ENCODE measurements around the gene DLG2.
"Not testable (repeated sequence)": the region's sequence is repeated elsewhere in the genome, so short reads cannot be mapped to it uniquely, and the experiment has no call there.

The DLG2 gene

GRCh38 chr11:84836371-84836770 lies 790.8 kb downstream of the DLG2 start:
- no peak for DNase-seq (ENCODE audit: low spot score)

- DNase-seq (ENCODE audit: low spot score) = no peak
These were observed 793.6 kb downstream of the DLG2 start for GRCh38 chr11:84833488-84834088.

- DNase-seq (ENCODE audit: low spot score) = no peak
These were observed 796.8 kb downstream of the DLG2 start for GRCh38 chr11:84830372-84830771.

GRCh38 chr11:84829162-84829561 lies 798.0 kb downstream of the DLG2 start:
- DNase-seq (ENCODE audit: low spot score) = no peak

- DNase-seq (ENCODE audit: low spot score) = no peak
These were observed 798.5 kb downstream of the DLG2 start for GRCh38 chr11:84828616-84829015.

- DNase-seq (ENCODE audit: low spot score) = no peak
These were observed 802.0 kb downstream of the DLG2 start for GRCh38 chr11:84825106-84825660.

GRCh38 chr11:84824624-84825023 lies 802.5 kb downstream of the DLG2 start:
- DNase-seq (ENCODE audit: low spot score) = no peak

GRCh38 chr11:84819537-84819936 lies 807.6 kb downstream of the DLG2 start:
- DNase-seq (ENCODE audit: low spot score) = no peak

- DNase-seq (ENCODE audit: low spot score) = no peak
These were observed 808.0 kb downstream of the DLG2 start for GRCh38 chr11:84819128-84819527.

GRCh38 chr11:84817998-84818397 lies 809.1 kb downstream of the DLG2 start:
- peak; percentile 3 for DNase-seq (ENCODE audit: low spot score)

- DNase-seq (ENCODE audit: low spot score) = no peak
These were observed 814.6 kb downstream of the DLG2 start for GRCh38 chr11:84812471-84812969.

- no peak for DNase-seq (ENCODE audit: low spot score)
These were observed 820.8 kb downstream of the DLG2 start for GRCh38 chr11:84806354-84806753.

GRCh38 chr11:84804041-84804440 lies 823.1 kb downstream of the DLG2 start:
- DNase-seq (ENCODE audit: low spot score) = no peak

GRCh38 chr11:84800755-84801346 lies 826.3 kb downstream of the DLG2 start:
- DNase-seq (ENCODE audit: low spot score) = no peak

- no peak for DNase-seq (ENCODE audit: low spot score)
These were observed 828.0 kb downstream of the DLG2 start for GRCh38 chr11:84799112-84799511.

- DNase-seq (ENCODE audit: low spot score) = no peak
These were observed 831.4 kb downstream of the DLG2 start for GRCh38 chr11:84795698-84796097.

GRCh38 chr11:84794663-84795443 lies 832.3 kb downstream of the DLG2 start:
- no peak for DNase-seq (ENCODE audit: low spot score)

- DNase-seq (ENCODE audit: low spot score) = no peak
These were observed 833.8 kb downstream of the DLG2 start for GRCh38 chr11:84793318-84793717.

GRCh38 chr11:84790849-84791427 lies 836.2 kb downstream of the DLG2 start:
- DNase-seq (ENCODE audit: low spot score) = no peak

- no peak for DNase-seq (ENCODE audit: low spot score)
These were observed 838.9 kb downstream of the DLG2 start for GRCh38 chr11:84788220-84788619.

GRCh38 chr11:84784158-84784557 lies 843.0 kb downstream of the DLG2 start:
- DNase-seq (ENCODE audit: low spot score) = not testable (repeated sequence)

GRCh38 chr11:84780689-84781293 lies 846.4 kb downstream of the DLG2 start:
- peak; percentile 13 for DNase-seq (ENCODE audit: low spot score)
